DMS79 (cell line): ENCODE measurements around the gene MAPK8IP1.

Source experiments
- DNase-seq: peaks from one replicate; lab custom pipeline; 2025; lab: John Stamatoyannopoulos, UW

MAPK8IP1 gene

GRCh38 chr11:45945397-45945999 is 60.0 kb downstream of the MAPK8IP1 start:
- DNase-seq = no peak

DNA sequence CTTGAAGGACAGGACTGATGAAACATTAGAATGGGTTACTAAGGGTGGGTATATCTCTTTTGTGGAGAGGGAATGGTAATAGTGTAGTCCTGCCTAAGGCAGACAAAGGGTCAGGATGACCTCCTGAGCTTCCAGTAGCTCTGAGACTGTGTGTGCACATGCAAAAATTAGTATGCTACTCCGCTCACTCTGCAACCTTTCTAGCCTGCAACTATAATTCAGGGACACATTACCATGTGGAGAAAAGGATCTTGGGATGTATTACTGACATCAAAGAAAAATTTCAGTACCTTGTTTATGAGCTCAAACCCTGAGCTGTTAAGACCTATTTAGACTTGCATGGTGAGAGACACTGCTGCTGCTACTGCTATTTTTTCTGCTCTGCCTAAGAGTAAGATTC is 62.4 kb downstream of the MAPK8IP1 start:
- no peak for DNase-seq

GRCh38 chr11:45948356-45948755 is 62.9 kb downstream of the MAPK8IP1 start:
- DNase-seq = no peak

- no peak for DNase-seq
Observed at GRCh38 chr11:45949992-45950407, 64.5 kb downstream of the MAPK8IP1 start.
